HL-60/S4 treated with retinoic acid at 250 ng/mL for 4 days and 3 days (cell line): ENCODE data around the gene OR5L2.
"Not testable (repeated sequence)": the region's sequence is repeated elsewhere in the genome, so short reads cannot be mapped to it uniquely, and the experiment has no call there.

Source experiments
- in situ Hi-C: fragments of 300-500 bp; cut with MboI; formaldehyde crosslinking; loops from 2 replicates; pipeline ENCODE4 v1.7.0; 2022; ENCODE audit warnings: low sequenced_read_pairs

OR5L2 gene

GRCh38 chr11:55826919-55827318 lies at the start of gene OR5L2:
OR5L2 (plus strand) TSS chr11:55827219; CDS start chr11:55827219, 0 bp downstream.
- in situ Hi-C loops: no loop called here

GRCh38 chr11:55791606-55792005 lies 35.4 kb upstream of the OR5L2 start:
- in situ Hi-C loops: no loop called here

- in situ Hi-C loops: no loop called here
Measured at GRCh38 chr11:55793321-55793720, 33.7 kb upstream of the OR5L2 start.

- in situ Hi-C loops: no loop called here
Measured at GRCh38 chr11:55795256-55795655, 31.8 kb upstream of the OR5L2 start, which contains the start of gene OR5D14. OR5D14 (plus strand) TSS chr11:55795556; CDS start chr11:55795556, 0 bp downstream.

- in situ Hi-C loops: no loop called here
Measured at GRCh38 chr11:55806248-55806647, 20.8 kb upstream of the OR5L2 start.

GRCh38 chr11:55811067-55811466 lies 16.0 kb upstream of the OR5L2 start, which contains the start of gene OR5L1:
OR5L1 (plus strand) TSS chr11:55811367; CDS start chr11:55811467, 100 bp downstream.
- in situ Hi-C loops: no loop called here

GRCh38 chr11:55819330-55819729 lies 7.7 kb upstream of the OR5L2 start, which contains the start of gene OR5D18:
OR5D18 (plus strand) TSS chr11:55819630; CDS start chr11:55819630, 0 bp downstream.
- in situ Hi-C loops: no loop called here

- in situ Hi-C loops: no loop called here
Measured at GRCh38 chr11:55838452-55838851, 11.4 kb downstream of the OR5L2 start, which contains the start of gene OR5D16. OR5D16 (plus strand) TSS chr11:55838752; CDS start chr11:55838752, 0 bp downstream.

- in situ Hi-C loops: no loop called here
Measured at GRCh38 chr11:55847453-55847852, 20.4 kb downstream of the OR5L2 start.

- in situ Hi-C loops: no loop called here
Measured at GRCh38 chr11:55849037-55849436, 22.0 kb downstream of the OR5L2 start.

- in situ Hi-C loops: no loop called here
Measured at GRCh38 chr11:55852141-55852540, 25.1 kb downstream of the OR5L2 start.

GRCh38 chr11:55854704-55855103 lies 27.7 kb downstream of the OR5L2 start:
- in situ Hi-C loops: no loop called here

- in situ Hi-C loops: not testable (repeated sequence)
Measured at GRCh38 chr11:55867354-55867753, 40.3 kb downstream of the OR5L2 start.

- in situ Hi-C loops: not testable (repeated sequence)
Measured at GRCh38 chr11:55872731-55873130, 45.7 kb downstream of the OR5L2 start.

GRCh38 chr11:55873146-55873545 lies 46.1 kb downstream of the OR5L2 start:
- in situ Hi-C loops: not testable (repeated sequence)
